Keratinocyte (primary cell): ENCODE data around the gene DPYSL4. TPM values are rescaled to one million over a fixed set of nuclear protein-coding genes. Genes with fewer than 3 reads are reported as not detected.

ENCODE experiments used
- DNase-seq: peaks from one replicate; pipeline ENCODE4 v3.0.0-alpha.2; 2011; ENCODE audit warnings: low read depth, missing footprints, low spot score
- FAIRE-seq: peaks from 2 replicates; lab custom pipeline; 2011; peaks lifted over from hg19 to GRCh38; lab: Jason Lieb, UNC
- H2AFZ ChIP-seq: 2 replicates; pipeline ENCODE4 v1.6.0; 2012; ENCODE audit warnings: low read length, control low read depth, inconsistent platforms; ENCODE audit not compliant: control insufficient read depth
- H3K27ac ChIP-seq: 2 replicates; pipeline ENCODE4 v1.5.1; 2011; ENCODE audit warnings: low read length; ENCODE audit not compliant: control insufficient read depth, insufficient read depth
- H3K27me3 ChIP-seq: 3 replicates; pipeline ENCODE4 v1.6.0; 2011; ENCODE audit warnings: low read length; ENCODE audit not compliant: control insufficient read depth, insufficient read depth; ENCODE audit errors: extremely low read depth
- H3K36me3 ChIP-seq, 2 experiments: 2 replicates in 1 of 2; 3 replicates in 1 of 2; pipeline ENCODE4 v1.5.1; 2011; ENCODE audit warnings: low read length in 2 of 2, mild to moderate bottlenecking in 1 of 2; ENCODE audit not compliant: control insufficient read depth in 2 of 2, insufficient read depth in 2 of 2; ENCODE audit errors: extremely low read depth in 1 of 2
- H3K4me1 ChIP-seq: 3 replicates; pipeline ENCODE4 v1.5.1; 2011; ENCODE audit warnings: low read length; ENCODE audit not compliant: control insufficient read depth, insufficient read depth; ENCODE audit errors: extremely low read depth
- H3K4me2 ChIP-seq: 3 replicates; pipeline ENCODE4 v1.6.0; 2011; ENCODE audit warnings: low read depth, low read length; ENCODE audit not compliant: control insufficient read depth, insufficient read depth; ENCODE audit errors: extremely low read depth
- H3K4me3 ChIP-seq, 3 experiments: fragments of 200-600 bp in 1 of 3; sonication (generic) in 1 of 3; 2 replicates in 2 of 3; 3 replicates in 1 of 3; pipeline ENCODE4 v1.5.1; 2011 to 2016; ENCODE audit warnings: low read length in 3 of 3, mild to moderate bottlenecking in 3 of 3, control low read depth in 2 of 3, inconsistent platforms in 1 of 3, low read depth in 1 of 3, mixed read lengths in 1 of 3, mixed run types in 1 of 3, moderate library complexity in 1 of 3; ENCODE audit not compliant: control insufficient read depth in 2 of 3, insufficient read depth in 2 of 3; ENCODE audit errors: extremely low read depth in 1 of 3
- H3K79me2 ChIP-seq: 2 replicates; pipeline ENCODE4 v1.6.0; 2012; ENCODE audit warnings: low read length; ENCODE audit not compliant: control insufficient read depth, insufficient read depth
- H3K9ac ChIP-seq: 3 replicates; pipeline ENCODE4 v1.6.0; 2011; ENCODE audit warnings: low read length; ENCODE audit not compliant: control insufficient read depth, insufficient read depth; ENCODE audit errors: extremely low read depth
- H3K9me1 ChIP-seq: 3 replicates; pipeline ENCODE4 v1.6.0; 2011; ENCODE audit warnings: low read length; ENCODE audit not compliant: control insufficient read depth, insufficient read depth; ENCODE audit errors: extremely low read depth
- H3K9me3 ChIP-seq: 2 replicates; pipeline ENCODE4 v1.5.1; 2012; ENCODE audit warnings: low read depth, low read length; ENCODE audit not compliant: control insufficient read depth
- H4K20me1 ChIP-seq: 3 replicates; pipeline ENCODE4 v1.6.0; 2011; ENCODE audit warnings: low read length; ENCODE audit not compliant: control insufficient read depth, insufficient read depth; ENCODE audit errors: extremely low read depth
- EZH2 ChIP-seq: IDR thresholded peaks from one replicate; pipeline ENCODE4 v1.6.1; 2012; ENCODE audit warnings: inconsistent platforms, mild to moderate bottlenecking, low read length, moderate library complexity
- dilution Hi-C: fragments of 300-500 bp; cut with MboI; formaldehyde crosslinking; loops from one replicate; pipeline ENCODE4 v1.7.0; 2020; ENCODE audit warnings: low sequenced_read_pairs; ENCODE audit not compliant: extremely low pct_ligation_motif_present
- polyA plus RNA-seq, 5 experiments: library from polyadenylated mRNA; depleted of rRNA in 3 of 5; stranded (reverse) in 3 of 5; stranded (forward) in 1 of 5; unstranded in 1 of 5; fragments of >200 nt; gene quantifications; 1 replicate in 1 of 5; 2 replicates in 3 of 5; 3 replicates in 1 of 5; pipeline versions ENCODE4 v1.2.1 to v1.2.3, GENCODE V29; 2011 to 2012; ENCODE audit warnings: missing spikeins in 2 of 5, low read depth in 1 of 5, low replicate concordance in 1 of 5
- TF ChIP-seq, protein P1 (sequence below), 3 experiments: IDR thresholded peaks in 1 of 3; conservative IDR thresholded peaks in 1 of 3; optimal IDR thresholded peaks in 1 of 3; 2 replicates in 2 of 3; 3 replicates in 1 of 3; pipeline versions ENCODE3 to v1.5.1; 2011; ENCODE audit warnings: low read length in 3 of 3, mild to moderate bottlenecking in 3 of 3, moderate library complexity in 2 of 3, control low read depth in 1 of 3, inconsistent platforms in 1 of 3; ENCODE audit not compliant: insufficient read depth in 2 of 3; ENCODE audit errors: extremely low read depth in 1 of 3

The DPYSL4 gene
- polyA plus RNA-seq, 1 donor (not counting 4 experiments of a cell fraction or from before 2014, with no cell fraction given), result 7.4 TPM

DNA sequence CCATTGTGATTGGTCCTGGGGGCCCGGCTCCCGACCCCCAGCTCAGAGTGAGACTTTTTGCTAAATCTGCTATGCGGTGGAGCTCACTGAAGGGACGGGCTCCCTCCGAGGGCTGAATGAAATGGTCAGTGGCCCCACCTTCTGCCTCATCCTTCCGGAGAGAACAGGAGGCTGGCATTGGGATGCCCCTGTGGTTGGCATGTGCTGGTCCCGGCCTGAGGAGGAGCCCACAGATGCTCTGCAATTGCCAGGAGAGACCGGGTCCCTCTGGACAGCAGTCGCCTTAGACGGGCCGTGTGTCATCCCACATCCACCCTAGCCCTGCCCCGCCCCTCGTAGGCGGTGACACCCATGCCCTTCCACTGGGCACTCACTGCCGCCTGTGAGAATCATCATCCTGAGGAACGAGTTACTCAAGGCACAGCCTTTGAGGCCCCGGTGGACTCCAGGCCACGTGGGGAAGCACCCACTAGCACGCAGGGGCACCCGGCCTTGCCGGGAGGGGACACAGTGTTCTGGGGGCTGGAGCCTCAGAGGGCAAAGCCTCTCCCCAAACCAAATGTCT lies 21.2 kb upstream of the DPYSL4 start:
- no peak overlapping the region for H3K4me3 ChIP-seq
- FAIRE-seq (no peak), DNase-seq (no peak)
- H3K9me1 ChIP-seq, result no peaks in the 10 kb centered on the region
- TF ChIP-seq EZH2, result no peak
- TF ChIP-seq, protein P1, sequence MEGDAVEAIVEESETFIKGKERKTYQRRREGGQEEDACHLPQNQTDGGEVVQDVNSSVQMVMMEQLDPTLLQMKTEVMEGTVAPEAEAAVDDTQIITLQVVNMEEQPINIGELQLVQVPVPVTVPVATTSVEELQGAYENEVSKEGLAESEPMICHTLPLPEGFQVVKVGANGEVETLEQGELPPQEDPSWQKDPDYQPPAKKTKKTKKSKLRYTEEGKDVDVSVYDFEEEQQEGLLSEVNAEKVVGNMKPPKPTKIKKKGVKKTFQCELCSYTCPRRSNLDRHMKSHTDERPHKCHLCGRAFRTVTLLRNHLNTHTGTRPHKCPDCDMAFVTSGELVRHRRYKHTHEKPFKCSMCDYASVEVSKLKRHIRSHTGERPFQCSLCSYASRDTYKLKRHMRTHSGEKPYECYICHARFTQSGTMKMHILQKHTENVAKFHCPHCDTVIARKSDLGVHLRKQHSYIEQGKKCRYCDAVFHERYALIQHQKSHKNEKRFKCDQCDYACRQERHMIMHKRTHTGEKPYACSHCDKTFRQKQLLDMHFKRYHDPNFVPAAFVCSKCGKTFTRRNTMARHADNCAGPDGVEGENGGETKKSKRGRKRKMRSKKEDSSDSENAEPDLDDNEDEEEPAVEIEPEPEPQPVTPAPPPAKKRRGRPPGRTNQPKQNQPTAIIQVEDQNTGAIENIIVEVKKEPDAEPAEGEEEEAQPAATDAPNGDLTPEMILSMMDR (optimal IDR thresholded peaks at IDR 0.05 in 1 of 3, IDR thresholded peaks at IDR 0.05 in 1 of 3, conservative IDR thresholded peaks at IDR 0.05 in 1 of 3; ENCODE audit: extremely low read depth in 1 of 3, insufficient read depth in 2 of 3, low read length in 3 of 3), result no peak
- no peak overlapping the region for H3K4me2 ChIP-seq
- no peaks in the 10 kb centered on the region for H3K79me2 ChIP-seq
- H3K4me1 ChIP-seq, result no peaks in the 10 kb centered on the region
- H3K27me3 ChIP-seq, result peaks cover 9% of the 10 kb centered on the region
- no peak overlapping the region for H3K27ac ChIP-seq
- H3K36me3 ChIP-seq, result no peaks in the 10 kb centered on the region
- H3K9me3 ChIP-seq, result no peaks in the 10 kb centered on the region
- H3K9ac ChIP-seq, result no peak overlapping the region
- dilution Hi-C loops, result no loop called here
- H2AFZ ChIP-seq, result no peak overlapping the region
- no peaks in the 10 kb centered on the region for H4K20me1 ChIP-seq

DNA sequence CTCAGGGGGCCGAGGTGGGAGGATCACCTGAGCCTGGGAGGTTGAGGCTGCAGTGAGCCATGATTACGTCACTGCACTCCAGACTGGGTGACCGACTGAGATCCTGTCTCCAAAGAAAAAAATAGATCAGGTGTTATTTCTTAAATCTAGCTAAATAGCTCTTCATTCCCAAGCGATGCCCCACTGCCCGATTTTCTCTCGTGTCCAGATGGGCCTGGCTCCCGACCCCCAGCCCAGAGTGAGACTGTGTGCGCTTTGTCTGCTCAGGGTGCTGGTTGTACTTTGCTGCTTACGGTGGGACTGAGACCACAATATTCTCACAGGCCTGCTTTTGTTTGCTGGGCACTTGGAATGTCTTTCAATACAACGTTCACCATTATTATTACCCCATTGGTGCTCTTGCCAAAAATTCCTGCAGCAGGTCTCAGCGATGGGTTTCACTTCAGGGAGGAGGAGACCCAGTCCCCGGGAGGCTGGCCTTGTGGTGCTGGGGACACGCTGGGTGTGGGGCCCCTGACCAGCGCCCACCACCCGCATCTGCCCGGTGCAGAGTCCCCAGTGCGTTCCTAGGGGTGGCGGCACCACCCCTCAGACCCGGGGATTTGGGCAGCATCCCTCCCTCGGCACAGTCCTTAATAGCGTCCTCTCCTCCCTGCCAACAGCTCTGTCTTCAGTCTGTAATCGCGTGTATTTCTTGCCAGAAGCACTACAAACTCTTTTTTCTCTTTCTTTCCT lies 20.4 kb upstream of the DPYSL4 start:
- TF ChIP-seq, protein P1 (optimal IDR thresholded peaks at IDR 0.05 in 1 of 3, IDR thresholded peaks at IDR 0.05 in 1 of 3, conservative IDR thresholded peaks at IDR 0.05 in 1 of 3; ENCODE audit: extremely low read depth in 1 of 3, insufficient read depth in 2 of 3, low read length in 3 of 3), result no peak
- no peak for TF ChIP-seq EZH2
- Histone ChIP-seq H3K27ac (no peak overlapping the region), H3K27me3 (peaks cover 17% of the 10 kb centered on the region), H2AFZ (no peak overlapping the region), H3K4me3 (no peak overlapping the region), H4K20me1 (no peaks in the 10 kb centered on the region), H3K9me3 (no peaks in the 10 kb centered on the region), H3K9me1 (no peaks in the 10 kb centered on the region), H3K36me3 (no peaks in the 10 kb centered on the region), H3K4me1 (no peaks in the 10 kb centered on the region), H3K79me2 (no peaks in the 10 kb centered on the region), H3K9ac (no peak overlapping the region), H3K4me2 (no peak overlapping the region)
- DNase-seq (no peak), FAIRE-seq (no peak)
- dilution Hi-C loops, result no loop called here
